Activated CD4-positive, alpha-beta T cell treated with anti-CD3 and anti-CD28 coated beads, Interleukin-2, amount 50 U/mL, for 48 hours (primary cell): Measurements from ENCODE around the gene MACROH2A1.
A peak's percentile ranks its signal among the peaks of the same experiment; 100 is the strongest.

Source experiments
- DNase-seq, 2 experiments: peaks; one replicate each; pipeline ENCODE4 v3.0.0-alpha.2; 2020

The MACROH2A1 gene

DNA sequence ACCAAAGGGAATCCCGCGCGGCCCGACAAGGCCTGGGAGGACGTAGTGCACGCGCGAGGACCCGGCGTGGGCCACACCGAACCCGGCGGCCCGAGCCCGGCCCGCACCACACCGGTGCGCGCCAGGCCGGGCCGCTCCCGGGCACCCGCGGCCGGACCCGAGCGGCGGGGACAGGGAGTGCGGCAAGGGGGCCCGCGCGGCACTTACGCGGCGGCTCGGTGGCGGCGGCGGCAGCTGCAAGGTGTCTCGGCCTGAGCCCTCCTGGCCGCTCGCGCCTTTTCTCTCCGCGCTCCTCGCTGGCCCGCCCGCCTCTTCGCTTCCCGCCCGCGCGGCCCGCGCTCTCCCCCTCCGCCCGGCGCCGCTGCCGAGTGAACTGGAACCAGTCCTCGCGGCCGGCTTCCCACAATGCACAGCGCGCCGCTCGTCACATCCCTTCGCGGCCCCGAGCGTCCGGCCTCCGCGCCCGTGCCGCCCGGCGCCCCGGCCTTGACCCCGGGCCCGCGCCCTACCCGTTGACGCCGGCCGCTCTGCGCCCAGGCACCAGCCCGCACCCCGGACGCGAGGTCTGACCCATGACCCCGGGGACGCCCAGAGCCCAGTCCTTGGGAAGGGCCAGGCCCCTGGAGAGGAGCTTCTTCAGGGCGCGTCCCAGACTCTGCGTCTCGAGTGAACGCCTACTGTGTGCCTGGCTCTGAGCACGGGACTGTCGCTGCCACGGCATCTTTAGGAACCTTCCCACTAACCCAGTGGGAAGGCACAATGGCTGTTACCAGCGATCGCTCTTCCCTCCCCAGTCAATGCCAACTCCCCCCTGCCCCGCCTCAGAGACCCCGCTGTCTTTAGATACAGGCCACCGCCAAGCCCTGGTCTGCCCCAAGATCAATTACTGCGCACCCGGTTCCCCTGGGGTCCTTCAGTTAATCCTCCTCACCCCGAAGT, at the start of gene MACROH2A1:
Gene MACROH2A1 (minus strand): TSS at position 377 of the 939 bp plus-strand sequence. CDS start 10,138 bp downstream, outside the sequence.
- DNase-seq, result peak; percentile 83 to 85

- no peak for DNase-seq
Observed at GRCh38 chr5:135448071-135448739, 49.2 kb upstream of the MACROH2A1 start.

DNA sequence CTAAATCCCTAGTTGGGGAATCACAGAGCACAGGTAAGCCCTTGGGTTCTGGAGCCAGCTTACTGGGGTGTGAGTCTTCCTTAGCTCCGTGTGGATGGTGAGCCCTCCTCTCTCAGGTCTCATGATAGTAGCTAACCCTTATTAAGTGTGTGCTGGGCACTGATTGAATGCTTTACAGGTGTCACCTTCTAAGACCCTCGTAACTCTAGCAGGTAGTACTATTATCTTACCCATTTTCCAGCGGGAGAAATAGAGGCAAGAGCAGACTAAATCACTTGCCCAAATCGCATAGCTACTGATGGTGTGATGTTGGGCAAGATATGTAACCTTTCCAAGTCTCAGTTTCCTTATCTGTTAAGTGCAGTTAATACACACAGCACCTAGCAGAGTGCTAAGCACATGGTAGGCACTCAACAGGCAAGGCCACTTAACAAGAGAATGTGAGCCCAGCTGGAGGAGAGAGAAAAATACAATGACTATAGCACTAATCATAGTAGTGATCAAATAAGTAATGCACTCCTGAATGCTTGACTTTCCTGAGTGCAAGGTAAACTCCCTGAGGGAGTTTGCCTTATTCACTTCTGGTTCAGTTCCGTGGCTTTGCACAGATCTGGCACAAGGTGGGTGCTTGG, 48.4 kb upstream of the MACROH2A1 start, which contains the start of gene DCANP1:
Gene DCANP1 (minus strand): TSS at position 51 of the 632 bp plus-strand sequence. CDS start 240 bp downstream, outside the sequence.
- no peak for DNase-seq

DNA sequence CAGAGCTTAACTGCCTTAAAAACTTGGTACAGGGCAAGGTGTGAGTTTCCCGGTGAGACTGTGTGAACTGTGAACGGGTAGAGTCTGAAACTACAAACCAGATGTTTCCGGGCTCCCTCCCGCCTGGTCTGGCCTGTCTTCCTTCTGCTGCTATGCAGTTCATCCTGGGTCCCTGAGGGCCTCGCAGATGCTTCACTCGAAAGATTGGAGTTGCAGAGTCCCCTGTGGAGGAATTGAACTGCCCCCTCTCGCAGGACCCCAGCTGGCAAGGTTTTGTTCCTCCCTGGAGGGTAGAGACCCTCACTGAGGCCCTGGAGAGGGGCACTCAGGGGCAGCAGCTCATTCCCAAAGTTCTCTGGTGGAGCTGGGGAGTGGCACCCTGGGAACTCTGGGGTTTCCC, 47.6 kb upstream of the MACROH2A1 start:
- no peak for DNase-seq

DNA sequence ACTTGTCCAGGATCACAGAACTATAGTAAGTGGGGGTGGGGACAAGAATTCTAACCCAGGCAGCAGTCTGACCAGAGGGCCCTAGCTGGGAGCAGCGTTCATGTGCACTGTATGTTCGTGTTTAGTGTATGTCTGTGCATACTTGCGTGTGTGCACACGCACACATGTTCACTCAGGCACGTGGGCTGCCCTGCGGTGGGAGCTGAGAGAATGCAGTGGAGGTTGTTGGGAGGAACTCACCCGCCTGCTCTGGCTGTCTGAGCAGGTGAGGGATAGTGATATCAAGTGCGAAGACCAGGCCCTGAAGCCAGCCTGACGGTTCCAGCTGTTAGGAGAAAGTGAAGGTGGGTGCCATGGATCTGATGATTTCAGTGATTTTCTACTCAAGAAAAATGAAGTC, 47.2 kb upstream of the MACROH2A1 start:
- no peak for DNase-seq

- no peak for DNase-seq
Observed at GRCh38 chr5:135445306-135445985, 46.4 kb upstream of the MACROH2A1 start.

- DNase-seq, result no peak
Observed at GRCh38 chr5:135444881-135445280, 45.9 kb upstream of the MACROH2A1 start.

DNA sequence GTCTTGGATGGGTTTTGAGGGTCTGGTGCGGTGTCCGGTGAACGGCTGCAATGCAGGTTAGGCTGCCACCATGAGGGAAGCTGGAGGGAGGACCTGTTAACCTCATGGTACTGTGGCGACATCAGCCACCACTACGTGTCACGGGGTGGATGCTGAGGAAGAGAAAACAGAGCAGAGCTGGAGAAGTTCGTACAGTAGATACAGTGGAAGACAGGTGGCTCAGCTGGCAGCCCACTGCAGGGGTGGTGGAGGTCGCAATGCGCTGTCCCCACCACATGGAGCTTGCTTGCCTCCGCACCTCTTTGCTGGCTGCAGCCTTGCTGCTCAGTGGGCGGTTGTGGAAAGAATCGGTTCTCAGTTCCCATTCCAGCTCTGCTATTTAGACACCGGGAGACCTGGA, 45.3 kb upstream of the MACROH2A1 start:
- no peak for DNase-seq

- no peak for DNase-seq
Observed at GRCh38 chr5:135443161-135443960, 44.3 kb upstream of the MACROH2A1 start.

GRCh38 chr5:135442431-135443160, 43.6 kb upstream of the MACROH2A1 start:
- no peak for DNase-seq

GRCh38 chr5:135441919-135442318, 42.9 kb upstream of the MACROH2A1 start:
- no peak for DNase-seq

GRCh38 chr5:135441350-135441831, 42.4 kb upstream of the MACROH2A1 start:
- DNase-seq, result no peak

- DNase-seq, result no peak
Observed at GRCh38 chr5:135440916-135441315, 41.9 kb upstream of the MACROH2A1 start.

DNA sequence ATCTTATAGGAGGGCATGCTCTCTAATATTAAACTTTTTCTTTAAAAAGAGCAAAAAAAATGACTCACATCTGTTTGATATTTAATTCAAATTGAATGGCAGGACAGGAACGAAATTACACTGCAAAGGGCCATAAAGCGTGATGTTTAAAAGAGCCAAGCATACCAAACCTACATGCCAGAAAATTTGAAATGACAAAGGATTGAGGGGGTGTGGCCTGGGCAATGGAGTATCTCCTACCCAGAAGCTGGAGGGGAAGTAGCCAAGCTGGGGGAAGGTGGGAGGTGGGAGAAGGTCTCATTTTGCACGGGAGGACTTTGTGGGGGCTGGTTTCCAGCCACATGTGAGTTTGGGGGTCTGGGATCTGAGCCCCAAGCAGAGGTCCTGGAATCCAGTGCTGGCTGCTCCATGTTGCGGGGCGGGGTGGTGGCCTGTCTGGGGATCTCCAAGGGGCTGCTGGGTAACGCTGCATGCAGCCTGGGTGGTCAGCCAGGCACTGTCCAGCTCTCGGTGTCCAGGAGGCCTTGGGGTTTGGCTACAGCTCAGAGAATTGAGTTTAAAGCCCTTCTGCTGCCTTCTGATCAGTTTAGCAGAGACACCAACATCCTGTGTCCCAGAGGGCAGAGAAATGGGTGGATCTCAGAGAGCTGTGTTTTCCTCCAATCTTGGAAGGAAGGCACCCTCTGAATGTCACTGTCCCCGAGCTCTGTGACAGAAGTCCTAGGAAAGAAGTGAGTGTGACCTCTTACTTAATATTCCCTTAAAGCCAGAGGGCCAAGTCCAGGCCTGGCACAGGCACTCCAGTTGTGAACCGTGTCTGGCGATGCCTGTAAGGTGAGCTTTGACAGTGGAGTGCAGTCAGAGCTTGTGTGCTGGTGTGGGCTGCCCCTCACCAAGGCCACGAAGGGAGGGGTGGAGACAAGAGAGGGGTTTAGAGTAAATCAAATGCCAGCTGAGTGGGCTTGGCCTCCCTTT, 40.5 kb upstream of the MACROH2A1 start:
- DNase-seq, result no peak

DNA sequence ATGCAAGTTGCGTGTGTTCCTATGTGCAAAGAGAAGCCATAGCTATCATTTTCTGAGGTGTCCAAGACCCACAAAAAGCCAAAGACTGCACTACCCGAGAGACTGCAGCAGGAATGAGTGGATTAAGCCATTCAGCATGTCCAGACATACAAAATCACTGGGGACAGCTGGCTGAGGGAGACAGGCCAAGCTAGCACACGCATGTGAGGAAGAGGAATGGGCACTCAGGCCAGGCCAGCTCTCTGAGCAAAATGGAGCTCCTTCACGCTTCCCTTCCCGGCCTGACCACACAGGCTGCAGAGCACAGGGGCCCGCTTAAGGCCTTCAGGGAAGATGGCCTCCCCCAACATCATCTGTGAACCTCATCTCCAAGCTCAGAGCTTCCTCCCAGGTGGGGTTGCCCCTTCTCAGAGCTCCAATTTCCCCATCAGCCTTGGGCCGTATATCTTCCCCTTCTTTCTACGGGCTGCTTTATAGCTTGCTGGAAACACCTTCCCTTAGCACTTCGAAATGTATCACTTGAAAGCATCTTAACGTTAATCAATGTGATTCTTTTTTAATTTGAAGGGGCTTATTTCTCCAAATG, 39.7 kb upstream of the MACROH2A1 start:
- DNase-seq, result no peak

- no peak for DNase-seq
Observed at GRCh38 chr5:135437796-135438560, 38.9 kb upstream of the MACROH2A1 start.

GRCh38 chr5:135437422-135437795, 38.4 kb upstream of the MACROH2A1 start:
- DNase-seq, result no peak

DNA sequence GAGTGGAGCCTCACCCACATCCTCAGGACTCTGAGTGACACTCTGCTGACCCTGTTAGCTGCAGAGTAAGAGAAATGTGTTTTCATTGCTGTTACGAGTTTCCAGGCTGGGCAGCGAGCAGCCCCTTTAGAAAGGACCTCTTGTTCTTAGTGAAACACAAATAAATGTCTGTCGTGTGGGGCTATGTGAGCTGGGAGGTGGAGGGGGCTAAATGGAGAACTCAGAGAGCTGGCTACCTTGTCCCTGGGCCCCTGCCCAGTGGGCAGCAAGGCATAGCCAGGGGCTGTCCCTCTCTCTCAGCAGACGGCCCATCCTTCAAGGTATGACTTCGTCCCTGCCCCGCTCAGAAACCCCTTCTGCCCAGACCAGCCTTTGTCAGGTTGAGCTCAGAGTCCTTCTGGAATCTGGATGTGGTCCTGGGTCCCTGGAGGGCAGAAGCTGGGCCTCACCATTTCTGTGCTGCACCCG, 38.0 kb upstream of the MACROH2A1 start:
- DNase-seq, result no peak
